Endothelial cell of umbilical vein (primary cell): ENCODE measurements around the gene IGFBP1. TPM values are rescaled to one million over a fixed set of nuclear protein-coding genes. Genes with fewer than 3 reads are reported as not detected.

ENCODE experiments used
- BruUV-seq: library from RNA; stranded (reverse); fragments of 400-500 nt; replicated peaks from 2 replicates; lab custom pipeline; 2021; lab: Mats Ljungman, UMichigan
- CTCF ChIA-PET: fragments of 300-600, 350-600 bp; sonication (Branson Sonifier 250); formaldehyde crosslinking; loops from one replicate; lab custom pipeline; 2021; ENCODE audit warnings: antibody characterized with exemption, inconsistent platforms; lab: Charles Lee
- POLR2A ChIA-PET: fragments of 300-600, 350-600 bp; sonication (Branson Sonifier 250); formaldehyde crosslinking; loops from one replicate; lab custom pipeline; 2021; ENCODE audit warnings: antibody characterized with exemption, inconsistent platforms; lab: Charles Lee
- DNase-seq: peaks from one replicate; pipeline ENCODE4 v3.0.0-alpha.2; 2011; ENCODE audit warnings: low read depth, low spot score
- FAIRE-seq: peaks from 2 replicates; lab custom pipeline; 2011; peaks lifted over from hg19 to GRCh38; lab: Jason Lieb, UNC
- H2AFZ ChIP-seq: 2 replicates; pipeline ENCODE4 v1.6.0; 2012; ENCODE audit warnings: low read depth, low read length, control low read depth, inconsistent platforms
- H3K27ac ChIP-seq: 2 replicates; pipeline ENCODE4 v1.5.1; 2011; ENCODE audit warnings: low read depth, mild to moderate bottlenecking, control low read depth, low read length, moderate library complexity; ENCODE audit not compliant: insufficient read depth
- H3K27me3 ChIP-seq, 2 experiments: 2 replicates each; pipeline versions ENCODE4 v1.6.0 to v1.6.1; 2011; ENCODE audit warnings: low read length in 2 of 2, mixed read lengths in 1 of 2; ENCODE audit not compliant: control insufficient read depth in 2 of 2, insufficient read depth in 2 of 2
- H3K36me3 ChIP-seq, 2 experiments: 2 replicates in 1 of 2; 3 replicates in 1 of 2; pipeline ENCODE4 v1.5.1; 2011; ENCODE audit warnings: low read length in 2 of 2, mild to moderate bottlenecking in 1 of 2, moderate library complexity in 1 of 2; ENCODE audit not compliant: control insufficient read depth in 2 of 2, insufficient read depth in 2 of 2; ENCODE audit errors: extremely low read depth in 1 of 2
- H3K4me1 ChIP-seq: 3 replicates; pipeline ENCODE4 v1.5.1; 2011; ENCODE audit warnings: mild to moderate bottlenecking, low read length; ENCODE audit not compliant: control insufficient read depth, insufficient read depth; ENCODE audit errors: extremely low read depth
- H3K4me2 ChIP-seq: 2 replicates; pipeline ENCODE4 v1.6.1; 2011; ENCODE audit warnings: low read length, control low read depth, mixed read lengths; ENCODE audit not compliant: insufficient read depth
- H3K4me3 ChIP-seq, 3 experiments: fragments of 200-600 bp in 1 of 3; sonication (generic), shearing (Covaris generic) in 1 of 3; replicated peaks in 1 of 3; 2 replicates each; pipeline ENCODE4 v1.5.1; 2011 to 2016; ENCODE audit warnings: control low read depth in 3 of 3, low read length in 3 of 3, mild to moderate bottlenecking in 2 of 3, inconsistent platforms in 1 of 3, low read depth in 1 of 3, moderate library complexity in 1 of 3; ENCODE audit not compliant: insufficient read depth in 1 of 3
- H3K79me2 ChIP-seq: 2 replicates; pipeline ENCODE4 v1.6.0; 2012; ENCODE audit warnings: low read length, inconsistent platforms; ENCODE audit not compliant: control insufficient read depth, insufficient read depth
- H3K9ac ChIP-seq: replicated peaks from 2 replicates; pipeline ENCODE3; 2011; ENCODE audit warnings: low read length, control low read depth; ENCODE audit not compliant: insufficient read depth; ENCODE audit errors: extremely low read depth
- H3K9me1 ChIP-seq: replicated peaks from 3 replicates; pipeline ENCODE4 v1.6.0; 2011; ENCODE audit warnings: mild to moderate bottlenecking, low read length; ENCODE audit not compliant: control insufficient read depth, insufficient read depth; ENCODE audit errors: extremely low read depth
- H3K9me3 ChIP-seq: replicated peaks from 2 replicates; pipeline ENCODE4 v1.5.1; 2012; ENCODE audit warnings: low read length, inconsistent platforms; ENCODE audit not compliant: control insufficient read depth, insufficient read depth
- H4K20me1 ChIP-seq: replicated peaks from 2 replicates; pipeline ENCODE3; 2011; ENCODE audit warnings: mild to moderate bottlenecking, low read length; ENCODE audit not compliant: control insufficient read depth, insufficient read depth; ENCODE audit errors: extremely low read depth
- EZH2 ChIP-seq: IDR thresholded peaks from 2 replicates; pipeline ENCODE4 v1.6.1; 2012; ENCODE audit warnings: borderline replicate concordance, low read depth, mild to moderate bottlenecking, moderate library complexity, low read length, inconsistent platforms; ENCODE audit not compliant: severe bottlenecking
- FOS ChIP-seq: IDR thresholded peaks from 2 replicates; pipeline ENCODE4 v1.6.1; 2011; ENCODE audit warnings: mild to moderate bottlenecking, low read length, moderate library complexity, borderline replicate concordance; ENCODE audit not compliant: insufficient read depth
- GATA2 ChIP-seq: IDR thresholded peaks from 2 replicates; pipeline ENCODE4 v1.7.0; 2011; ENCODE audit warnings: low read depth, mild to moderate bottlenecking, moderate library complexity, mixed read lengths, low read length; ENCODE audit not compliant: insufficient read length, insufficient read depth
- MYC ChIP-seq: IDR thresholded peaks from one replicate; pipeline ENCODE4 v1.6.1; 2011; ENCODE audit warnings: mild to moderate bottlenecking, low read depth, low read length
- POLR2AphosphoS5 ChIP-seq: IDR thresholded peaks from 2 replicates; pipeline ENCODE4 v1.6.1; 2012; ENCODE audit warnings: low read depth, mild to moderate bottlenecking, control low read depth, low read length, moderate library complexity; ENCODE audit not compliant: insufficient read depth
- dilution Hi-C: fragments of 300-500 bp; cut with MboI; formaldehyde crosslinking; loops from one replicate; pipeline ENCODE4 v1.15.0; 2019; ENCODE audit warnings: low sequenced_read_pairs; ENCODE audit not compliant: extremely low pct_ligation_motif_present
- intact Hi-C: fragments of 100-400 bp; cut with micrococcal nuclease; formaldehyde crosslinking; loops from one replicate; pipeline ENCODE4 v1.10.0; 2022
- polyA plus RNA-seq, 4 experiments: library from polyadenylated mRNA; depleted of rRNA in 3 of 4; stranded (reverse) in 3 of 4; unstranded in 1 of 4; fragments of >200 nt; gene quantifications; 2 replicates each; pipeline versions ENCODE4 v1.2.1 to v1.2.3, GENCODE V29; 2011 to 2012; ENCODE audit warnings: missing spikeins in 1 of 4
- total RNA-seq: library from RNA; stranded (reverse); gene quantifications from 2 replicates; pipeline ENCODE4 v1.2.3, GENCODE V29; 2021
- TF ChIP-seq, protein P1 (sequence below), 2 donors: IDR thresholded peaks; 1 replicate in 1 of 2; 2 replicates in 1 of 2; pipeline ENCODE4 v1.5.1; 2011; ENCODE audit warnings: low read length in 2 of 2, mild to moderate bottlenecking in 2 of 2, moderate library complexity in 2 of 2, control low read depth in 1 of 2, inconsistent platforms in 1 of 2, low read depth in 1 of 2; ENCODE audit not compliant: insufficient read depth in 1 of 2; ENCODE audit errors: extremely low read depth in 1 of 2

The IGFBP1 gene
- total and polyA plus RNA-seq, 2 donors (not counting 3 experiments of a cell fraction or from before 2014, with no cell fraction given): 0.57 to 4.0 TPM

- Histone ChIP-seq H3K79me2 (no peaks in the 10 kb centered on the region), H3K27ac (no peak overlapping the region), H3K9ac (no peak overlapping the region), H3K4me2 (peak overlapping the region; percentile 82), H3K9me1 (no peaks in the 10 kb centered on the region), H3K36me3 (no peaks in the 10 kb centered on the region), H4K20me1 (no peaks in the 10 kb centered on the region), H3K27me3 (peaks cover 33 to 56% of the 10 kb centered on the region in 2 experiments), H3K9me3 (no peaks in the 10 kb centered on the region), H3K4me3 (peak overlapping the region in 2 of 3 experiments; percentile 2 to 34), H2AFZ (no peak overlapping the region), H3K4me1 (peaks cover 28% of the 10 kb centered on the region)
- FAIRE-seq (no peak), DNase-seq (no peak)
- dilution Hi-C loops (no loop called here), intact Hi-C loops (loop anchor here (5.0 to 10.0 kb wide), 2 partner anchors 203 to 656 kb away; no protein-coding TSS in a partner anchor)
- ChIA-PET POLR2A (no interaction called here), CTCF (interaction anchor here (0.6 to 8.6 kb wide), 11 partner anchors 32 to 1345 kb away, joined by 3 to 149 read pairs (median 22); partner anchors contain the start of gene IGFBP1)
- no TSS peak for BruUV-seq
- TF ChIP-seq POLR2AphosphoS5 (no peak), MYC (no peak), GATA2 (no peak), FOS (no peak), EZH2 (no peak)
- TF ChIP-seq, protein P1, sequence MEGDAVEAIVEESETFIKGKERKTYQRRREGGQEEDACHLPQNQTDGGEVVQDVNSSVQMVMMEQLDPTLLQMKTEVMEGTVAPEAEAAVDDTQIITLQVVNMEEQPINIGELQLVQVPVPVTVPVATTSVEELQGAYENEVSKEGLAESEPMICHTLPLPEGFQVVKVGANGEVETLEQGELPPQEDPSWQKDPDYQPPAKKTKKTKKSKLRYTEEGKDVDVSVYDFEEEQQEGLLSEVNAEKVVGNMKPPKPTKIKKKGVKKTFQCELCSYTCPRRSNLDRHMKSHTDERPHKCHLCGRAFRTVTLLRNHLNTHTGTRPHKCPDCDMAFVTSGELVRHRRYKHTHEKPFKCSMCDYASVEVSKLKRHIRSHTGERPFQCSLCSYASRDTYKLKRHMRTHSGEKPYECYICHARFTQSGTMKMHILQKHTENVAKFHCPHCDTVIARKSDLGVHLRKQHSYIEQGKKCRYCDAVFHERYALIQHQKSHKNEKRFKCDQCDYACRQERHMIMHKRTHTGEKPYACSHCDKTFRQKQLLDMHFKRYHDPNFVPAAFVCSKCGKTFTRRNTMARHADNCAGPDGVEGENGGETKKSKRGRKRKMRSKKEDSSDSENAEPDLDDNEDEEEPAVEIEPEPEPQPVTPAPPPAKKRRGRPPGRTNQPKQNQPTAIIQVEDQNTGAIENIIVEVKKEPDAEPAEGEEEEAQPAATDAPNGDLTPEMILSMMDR (IDR thresholded peaks at IDR 0.05; ENCODE audit: extremely low read depth in 1 of 2, insufficient read depth in 1 of 2, low read depth in 1 of 2, low read length in 2 of 2): no peak
Observed at GRCh38 chr7:45921381-45921698, 33.1 kb downstream of the IGFBP1 start.
